ENCODE data around the gene SEH1L. TPM values are rescaled to one million over a fixed set of nuclear protein-coding genes. Genes with fewer than 3 reads are reported as not detected.

The SEH1L gene
- total and polyA plus RNA-seq, 2 experiments from 2014 or later = 30.2 to 49.5 TPM

- in situ Hi-C loops (cut with MboI) = no loop called here
- H3K27me3 ChIP-seq (replicated peaks; ENCODE audit: insufficient read depth) = no peaks in the 10 kb centered on the region
- no peaks in the 10 kb centered on the region for H3K4me1 ChIP-seq (ENCODE audit: insufficient read depth)
- H3K9me3 ChIP-seq (ENCODE audit: low read depth) = no peaks in the 10 kb centered on the region
- H2AFZ ChIP-seq = no peak overlapping the region
- H3F3A ChIP-seq (ENCODE audit: insufficient read depth) = no peaks in the 10 kb centered on the region
- peaks cover 16% of the 10 kb centered on the region for H3K79me2 ChIP-seq (ENCODE audit: insufficient read depth)
- H3K4me2 ChIP-seq (ENCODE audit: unreplicated experiment) = no peak overlapping the region
- TF ChIP-seq EZH2phosphoT487 (IDR thresholded peaks at IDR 0.05; ENCODE audit: insufficient read depth, low read depth) = no peak
- no peak for TF ChIP-seq EZH2 (IDR thresholded peaks at IDR 0.05; ENCODE audit: insufficient read depth, poor library complexity, severe bottlenecking)
- H3K4me3 ChIP-seq = no peak overlapping the region
- H4K20me1 ChIP-seq (ENCODE audit: insufficient read depth) = no peaks in the 10 kb centered on the region
- no peaks in the 10 kb centered on the region for H3K9me2 ChIP-seq (ENCODE audit: insufficient read depth)
- 93 to 96% methylated on average over 5 of the region's 5 CpGs for WGBS, 2 experiments (ENCODE audit: low coverage in 1 of 2, low lambda C conversion rate in 2 of 2, missing lambda C conversion rate in 2 of 2)
- H3K27ac ChIP-seq = no peak overlapping the region
- peaks cover 40% of the 10 kb centered on the region for H3K36me3 ChIP-seq (ENCODE audit: low read depth)
- H3K9ac ChIP-seq = no peak overlapping the region
- no peak for DNase-seq
Measured at GRCh38 chr18:13011719-13012118, 63.9 kb downstream of the SEH1L start.

- Histone ChIP-seq H3K79me2 (ENCODE audit: insufficient read depth) (no peaks in the 10 kb centered on the region), H3K4me2 (ENCODE audit: unreplicated experiment) (no peak overlapping the region), H3K9me2 (ENCODE audit: insufficient read depth) (no peaks in the 10 kb centered on the region), H2AFZ (no peak overlapping the region), H3K4me3 (no peak overlapping the region), H3F3A (ENCODE audit: insufficient read depth) (no peaks in the 10 kb centered on the region), H3K27ac (no peak overlapping the region), H4K20me1 (ENCODE audit: insufficient read depth) (no peaks in the 10 kb centered on the region), H3K4me1 (ENCODE audit: insufficient read depth) (no peaks in the 10 kb centered on the region), H3K36me3 (ENCODE audit: low read depth) (peaks cover 55% of the 10 kb centered on the region), H3K9me3 (ENCODE audit: low read depth) (no peaks in the 10 kb centered on the region), H3K9ac (no peak overlapping the region), H3K27me3 (replicated peaks; ENCODE audit: insufficient read depth) (no peaks in the 10 kb centered on the region)
- in situ Hi-C loops (cut with MboI) = no loop called here
- TF ChIP-seq EZH2 (IDR thresholded peaks at IDR 0.05; ENCODE audit: insufficient read depth, poor library complexity, severe bottlenecking) = no peak
- no peak for TF ChIP-seq EZH2phosphoT487 (IDR thresholded peaks at IDR 0.05; ENCODE audit: insufficient read depth, low read depth)
- DNase-seq = no peak
- WGBS, 2 experiments (ENCODE audit: low coverage in 1 of 2, low lambda C conversion rate in 2 of 2, missing lambda C conversion rate in 2 of 2) = 53 to 58% methylated on average over 2 of the region's 2 CpGs
Measured at GRCh38 chr18:13014232-13014631, 66.4 kb downstream of the SEH1L start.

DNA sequence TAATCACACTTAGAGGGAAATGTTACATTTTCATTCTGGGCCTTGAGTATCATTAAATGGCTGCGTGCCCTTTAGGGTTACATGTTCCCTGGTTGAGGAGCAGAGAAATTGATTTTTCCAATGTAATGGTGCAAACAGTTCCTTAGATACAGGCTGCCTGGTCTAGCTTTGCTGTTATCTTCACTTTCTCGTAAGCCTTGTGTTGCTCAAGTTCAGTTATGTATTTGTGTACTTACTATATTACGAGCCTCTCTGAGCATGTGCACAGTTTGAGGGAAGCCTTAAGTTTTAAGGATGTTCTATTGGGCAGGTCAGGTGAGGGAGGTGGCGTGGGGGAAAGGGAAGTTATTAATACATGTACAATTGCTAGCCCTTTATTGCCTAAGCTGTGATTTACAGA lies 67.0 kb downstream of the SEH1L start:
- no peak for DNase-seq
- in situ Hi-C loops (cut with MboI) = no loop called here
- Histone ChIP-seq H3K9me2 (ENCODE audit: insufficient read depth) (no peaks in the 10 kb centered on the region), H3K4me3 (no peak overlapping the region), H3K36me3 (ENCODE audit: low read depth) (peaks cover 54% of the 10 kb centered on the region), H3K9ac (no peak overlapping the region), H3K4me1 (ENCODE audit: insufficient read depth) (no peaks in the 10 kb centered on the region), H2AFZ (no peak overlapping the region), H3K27ac (no peak overlapping the region), H3K79me2 (ENCODE audit: insufficient read depth) (no peaks in the 10 kb centered on the region), H3K9me3 (ENCODE audit: low read depth) (no peaks in the 10 kb centered on the region), H4K20me1 (ENCODE audit: insufficient read depth) (no peaks in the 10 kb centered on the region), H3F3A (ENCODE audit: insufficient read depth) (no peaks in the 10 kb centered on the region), H3K27me3 (replicated peaks; ENCODE audit: insufficient read depth) (no peaks in the 10 kb centered on the region), H3K4me2 (ENCODE audit: unreplicated experiment) (no peak overlapping the region)
- 98 to 99% methylated on average over 4 of the region's 4 CpGs for WGBS, 2 experiments (ENCODE audit: low coverage in 1 of 2, low lambda C conversion rate in 2 of 2, missing lambda C conversion rate in 2 of 2)
- TF ChIP-seq EZH2phosphoT487 (IDR thresholded peaks at IDR 0.05; ENCODE audit: insufficient read depth, low read depth) (no peak), EZH2 (IDR thresholded peaks at IDR 0.05; ENCODE audit: insufficient read depth, poor library complexity, severe bottlenecking) (no peak)

GRCh38 chr18:13017247-13017875 lies 69.5 kb downstream of the SEH1L start:
- Histone ChIP-seq H3K79me2 (ENCODE audit: insufficient read depth) (peaks cover 12% of the 10 kb centered on the region), H3K9ac (no peak overlapping the region), H3K4me3 (no peak overlapping the region), H2AFZ (no peak overlapping the region), H3K9me2 (ENCODE audit: insufficient read depth) (no peaks in the 10 kb centered on the region), H4K20me1 (ENCODE audit: insufficient read depth) (no peaks in the 10 kb centered on the region), H3K27ac (no peak overlapping the region), H3K36me3 (ENCODE audit: low read depth) (peaks cover 53% of the 10 kb centered on the region), H3K4me2 (ENCODE audit: unreplicated experiment) (no peak overlapping the region), H3K9me3 (ENCODE audit: low read depth) (no peaks in the 10 kb centered on the region), H3K4me1 (ENCODE audit: insufficient read depth) (no peaks in the 10 kb centered on the region), H3F3A (ENCODE audit: insufficient read depth) (no peaks in the 10 kb centered on the region), H3K27me3 (replicated peaks; ENCODE audit: insufficient read depth) (no peaks in the 10 kb centered on the region)
- WGBS, 2 experiments (ENCODE audit: low coverage in 1 of 2, low lambda C conversion rate in 2 of 2, missing lambda C conversion rate in 2 of 2) = 95 to 98% methylated on average over 2 of the region's 2 CpGs
- TF ChIP-seq EZH2phosphoT487 (IDR thresholded peaks at IDR 0.05; ENCODE audit: insufficient read depth, low read depth) (no peak), EZH2 (IDR thresholded peaks at IDR 0.05; ENCODE audit: insufficient read depth, poor library complexity, severe bottlenecking) (no peak)
- DNase-seq = no peak
- in situ Hi-C loops (cut with MboI) = no loop called here

Measured in GM23248 (cell line).